8988T (cell line): ENCODE measurements around the gene FAM219A.

Experiments
- DNase-seq: peaks from one replicate; pipeline ENCODE4 v3.0.0; 2011

The FAM219A gene

GRCh38 chr9:34398875-34399274 is 59.5 kb downstream of the FAM219A start:
- no peak for DNase-seq

GRCh38 chr9:34396276-34397214 is 61.8 kb downstream of the FAM219A start:
- DNase-seq: no peak

GRCh38 chr9:34392511-34392910 is 65.9 kb downstream of the FAM219A start:
- DNase-seq: no peak

GRCh38 chr9:34387239-34387638 is 71.1 kb downstream of the FAM219A start:
- DNase-seq: no peak

- DNase-seq: no peak
Measured at GRCh38 chr9:34386656-34387055, 71.7 kb downstream of the FAM219A start.

- DNase-seq: no peak
Measured at GRCh38 chr9:34385561-34386230, 72.7 kb downstream of the FAM219A start.

- DNase-seq: no peak
Measured at GRCh38 chr9:34384368-34385165, 73.8 kb downstream of the FAM219A start.

- DNase-seq: no peak
Measured at GRCh38 chr9:34383904-34384303, 74.5 kb downstream of the FAM219A start.

GRCh38 chr9:34382879-34383278 is 75.5 kb downstream of the FAM219A start:
- DNase-seq: no peak

GRCh38 chr9:34382054-34382453 is 76.3 kb downstream of the FAM219A start:
- no peak for DNase-seq

GRCh38 chr9:34381323-34381722 is 77.0 kb downstream of the FAM219A start:
- DNase-seq: no peak

GRCh38 chr9:34380511-34381315 is 77.7 kb downstream of the FAM219A start:
- peak; percentile 95 for DNase-seq

- no peak for DNase-seq
Measured at GRCh38 chr9:34380034-34380510, 78.3 kb downstream of the FAM219A start.

- DNase-seq: peak; percentile 89
Measured at GRCh38 chr9:34379334-34380033, 78.9 kb downstream of the FAM219A start.

GRCh38 chr9:34378376-34379060 is 79.9 kb downstream of the FAM219A start:
- DNase-seq: no peak

GRCh38 chr9:34377404-34377746 is 81.0 kb downstream of the FAM219A start:
- no peak for DNase-seq

- peak; percentile 98 for DNase-seq
Measured at GRCh38 chr9:34376596-34377403, 81.6 kb downstream of the FAM219A start, which contains the start of gene MYORG. MYORG (minus strand) TSS chr9:34376898; CDS start chr9:34372943, 3,955 bp downstream.

- DNase-seq: peak; percentile 89
Measured at GRCh38 chr9:34375901-34376595, 82.3 kb downstream of the FAM219A start.

- no peak for DNase-seq
Measured at GRCh38 chr9:34374905-34375552, 83.3 kb downstream of the FAM219A start.
